Measurements from ENCODE around the gene ERICH6. TPM values are rescaled to one million over a fixed set of nuclear protein-coding genes. Genes with fewer than 3 reads are reported as not detected.

ERICH6 gene
- total RNA-seq, 3 donors from 2014 or later (not counting 1 experiment from before 2014, with no cell fraction given) = 0.35 to 3.7 (median 3.6) TPM

DNA sequence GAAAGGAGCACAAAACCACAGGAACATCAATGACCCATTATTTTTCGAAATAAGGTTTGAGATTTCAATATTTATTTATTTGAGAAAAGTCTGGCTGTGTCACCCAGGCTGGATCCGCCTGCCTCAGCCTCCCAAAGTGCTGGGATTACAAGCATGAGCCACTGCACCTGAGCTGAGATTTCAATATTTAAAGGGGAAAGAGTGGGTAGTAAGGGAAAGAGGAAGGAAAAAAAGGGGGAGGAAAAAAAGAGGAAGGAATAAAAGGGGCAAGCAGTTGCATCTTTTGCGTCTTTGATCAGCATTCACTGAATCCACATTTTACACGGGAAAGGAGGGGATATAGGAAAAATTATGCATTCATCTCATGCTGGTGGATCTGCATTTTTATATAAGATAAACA lies 47.4 kb downstream of the ERICH6 start:
- Histone ChIP-seq H3K9me3 (ENCODE audit: control insufficient read depth, insufficient read depth, low read length) (no peaks in the 10 kb centered on the region), H3K4me1 (ENCODE audit: control insufficient read depth, insufficient read depth, low read length) (no peaks in the 10 kb centered on the region), H3K4me3 (ENCODE audit: low read length) (no peak overlapping the region), H3K27me3 (ENCODE audit: control insufficient read depth, insufficient read depth, low read length) (no peaks in the 10 kb centered on the region), H3K27ac (ENCODE audit: low read length) (no peak overlapping the region), H3K36me3 (ENCODE audit: control insufficient read depth, insufficient read depth, low read length) (no peaks in the 10 kb centered on the region)
- ATAC-seq (no peak), DNase-seq (no peak)
- Mint-ChIP-seq H3K27me3 (ENCODE audit: low read depth in 2 of 2) (peaks cover 2 to 5% of the 10 kb centered on the region in 2 donors), H3K9me3 (no peaks in the 10 kb centered on the region), H3K4me1 (peaks cover 0 to 5% of the 10 kb centered on the region in 2 donors), H3K4me3 (no peak overlapping the region), H3K36me3 (no peaks in the 10 kb centered on the region), H3K27ac (no peak overlapping the region)
- intact Hi-C loops (cut with micrococcal nuclease) = no loop called here
- WGBS (ENCODE audit: insufficient coverage) = 52% methylated on average over 4 of the region's 4 CpGs
- TF ChIP-seq, protein P1, sequence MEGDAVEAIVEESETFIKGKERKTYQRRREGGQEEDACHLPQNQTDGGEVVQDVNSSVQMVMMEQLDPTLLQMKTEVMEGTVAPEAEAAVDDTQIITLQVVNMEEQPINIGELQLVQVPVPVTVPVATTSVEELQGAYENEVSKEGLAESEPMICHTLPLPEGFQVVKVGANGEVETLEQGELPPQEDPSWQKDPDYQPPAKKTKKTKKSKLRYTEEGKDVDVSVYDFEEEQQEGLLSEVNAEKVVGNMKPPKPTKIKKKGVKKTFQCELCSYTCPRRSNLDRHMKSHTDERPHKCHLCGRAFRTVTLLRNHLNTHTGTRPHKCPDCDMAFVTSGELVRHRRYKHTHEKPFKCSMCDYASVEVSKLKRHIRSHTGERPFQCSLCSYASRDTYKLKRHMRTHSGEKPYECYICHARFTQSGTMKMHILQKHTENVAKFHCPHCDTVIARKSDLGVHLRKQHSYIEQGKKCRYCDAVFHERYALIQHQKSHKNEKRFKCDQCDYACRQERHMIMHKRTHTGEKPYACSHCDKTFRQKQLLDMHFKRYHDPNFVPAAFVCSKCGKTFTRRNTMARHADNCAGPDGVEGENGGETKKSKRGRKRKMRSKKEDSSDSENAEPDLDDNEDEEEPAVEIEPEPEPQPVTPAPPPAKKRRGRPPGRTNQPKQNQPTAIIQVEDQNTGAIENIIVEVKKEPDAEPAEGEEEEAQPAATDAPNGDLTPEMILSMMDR (IDR thresholded peaks at IDR 0.05) = no peak

DNA sequence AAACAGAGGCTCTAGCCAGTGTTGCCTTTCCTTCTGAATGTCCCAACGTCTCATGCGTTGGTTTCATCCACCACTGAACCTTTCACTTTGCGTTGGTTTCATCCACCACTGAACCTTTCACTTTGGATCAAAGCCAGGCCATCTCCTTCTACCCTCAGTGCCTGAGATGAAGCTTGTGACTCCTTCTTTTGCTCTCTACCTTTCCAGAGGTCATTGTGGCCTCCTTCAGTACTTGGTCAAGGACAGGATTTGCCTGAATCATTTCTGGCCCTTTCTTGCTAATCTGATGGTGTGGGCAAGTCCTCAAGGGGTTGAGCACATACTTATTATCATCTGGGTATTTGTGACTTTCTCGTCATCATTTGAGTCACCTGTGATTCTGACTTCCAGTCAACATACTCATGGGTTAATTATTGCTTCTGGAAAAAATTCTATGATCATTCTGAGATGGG lies 50.6 kb downstream of the ERICH6 start:
- ATAC-seq (no peak), DNase-seq (no peak)
- H3K36me3 ChIP-seq (ENCODE audit: control insufficient read depth, insufficient read depth, low read length) = no peaks in the 10 kb centered on the region
- H3K27ac ChIP-seq (ENCODE audit: low read length) = no peak overlapping the region
- WGBS (ENCODE audit: insufficient coverage) = 73% methylated on average over 4 of the region's 4 CpGs
- H3K4me3 ChIP-seq (ENCODE audit: low read length) = no peak overlapping the region
- H3K9me3 ChIP-seq (ENCODE audit: control insufficient read depth, insufficient read depth, low read length) = no peaks in the 10 kb centered on the region
- Mint-ChIP-seq H3K27ac (no peak overlapping the region), H3K9me3 (no peaks in the 10 kb centered on the region), H3K4me3 (no peak overlapping the region), H3K4me1 (no peaks in the 10 kb centered on the region), H3K36me3 (no peaks in the 10 kb centered on the region), H3K27me3 (ENCODE audit: low read depth in 2 of 2) (peaks cover 0 to 2% of the 10 kb centered on the region in 2 donors)
- H3K4me1 ChIP-seq (ENCODE audit: control insufficient read depth, insufficient read depth, low read length) = no peaks in the 10 kb centered on the region
- TF ChIP-seq, protein P1 (IDR thresholded peaks at IDR 0.05) = no peak
- intact Hi-C loops (cut with micrococcal nuclease) = no loop called here
- H3K27me3 ChIP-seq (ENCODE audit: control insufficient read depth, insufficient read depth, low read length) = no peaks in the 10 kb centered on the region

DNA sequence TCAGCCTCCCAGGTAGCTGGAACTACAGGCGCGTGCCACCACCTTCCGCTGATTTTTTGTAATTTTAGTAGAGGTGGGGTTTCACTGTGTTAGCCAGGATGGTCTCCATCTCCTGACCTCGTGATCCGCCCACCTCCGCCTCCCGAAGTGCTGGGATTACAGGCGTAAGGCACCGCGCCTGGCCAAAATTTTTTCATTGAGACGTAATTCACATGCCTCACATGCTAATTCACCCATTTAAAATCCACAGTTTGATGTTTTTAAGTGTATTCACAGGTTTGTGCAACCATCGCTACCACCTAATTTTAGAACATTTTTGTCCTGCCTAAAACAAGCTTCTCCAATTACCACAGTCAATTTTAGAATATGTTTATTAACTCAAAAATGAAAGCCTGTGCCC lies 63.5 kb downstream of the ERICH6 start:
- H3K36me3 Mint-ChIP-seq = no peaks in the 10 kb centered on the region
- H3K27me3 Mint-ChIP-seq (ENCODE audit: low read depth in 2 of 2) = no peaks in the 10 kb centered on the region
- DNase-seq = no peak
- TF ChIP-seq, protein P1 (IDR thresholded peaks at IDR 0.05) = no peak
- Histone ChIP-seq H3K27me3 (ENCODE audit: control insufficient read depth, insufficient read depth, low read length) (peaks cover 3% of the 10 kb centered on the region), H3K9me3 (ENCODE audit: control insufficient read depth, insufficient read depth, low read length) (no peaks in the 10 kb centered on the region), H3K4me3 (ENCODE audit: low read length) (no peak overlapping the region), H3K27ac (ENCODE audit: low read length) (no peak overlapping the region), H3K4me1 (ENCODE audit: control insufficient read depth, insufficient read depth, low read length) (peaks cover 16% of the 10 kb centered on the region), H3K36me3 (ENCODE audit: control insufficient read depth, insufficient read depth, low read length) (no peaks in the 10 kb centered on the region)
- intact Hi-C loops (cut with micrococcal nuclease) = no loop called here
- 96% methylated on average over 12 of the region's 12 CpGs for WGBS (ENCODE audit: insufficient coverage)
- no peak overlapping the region for H3K4me3 Mint-ChIP-seq
- H3K4me1 Mint-ChIP-seq = peaks cover 20 to 26% of the 10 kb centered on the region in 2 donors
- H3K27ac Mint-ChIP-seq = no peak overlapping the region
- no peak for ATAC-seq
- H3K9me3 Mint-ChIP-seq = no peaks in the 10 kb centered on the region

DNA sequence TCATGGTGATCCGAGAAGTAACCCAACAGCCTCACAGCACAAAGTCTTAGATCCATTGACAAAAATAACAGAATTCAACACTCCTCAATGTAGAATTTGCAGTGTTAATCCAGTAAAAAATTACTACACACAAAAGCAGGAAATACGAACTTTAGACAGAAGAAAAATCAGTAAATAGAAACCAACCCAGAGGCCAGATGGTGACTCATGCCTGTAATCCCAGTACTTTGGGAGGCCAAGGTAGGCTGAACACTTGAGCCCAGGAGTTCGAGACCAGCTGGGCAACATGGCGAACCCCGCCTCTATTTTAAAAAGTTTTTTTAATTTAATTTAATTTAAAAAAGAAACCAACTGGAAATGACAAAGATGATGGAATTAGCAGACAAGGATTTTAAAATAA lies 64.5 kb downstream of the ERICH6 start:
- Mint-ChIP-seq H3K27me3 (ENCODE audit: low read depth in 2 of 2) (no peaks in the 10 kb centered on the region), H3K36me3 (no peaks in the 10 kb centered on the region), H3K27ac (peak overlapping the region; percentile 91 to 98), H3K9me3 (no peaks in the 10 kb centered on the region), H3K4me1 (peaks cover 30 to 36% of the 10 kb centered on the region in 2 donors), H3K4me3 (no peak overlapping the region)
- peaks cover 26% of the 10 kb centered on the region for H3K4me1 ChIP-seq (ENCODE audit: control insufficient read depth, insufficient read depth, low read length)
- H3K27ac ChIP-seq (ENCODE audit: low read length) = no peak overlapping the region
- no peaks in the 10 kb centered on the region for H3K36me3 ChIP-seq (ENCODE audit: control insufficient read depth, insufficient read depth, low read length)
- H3K9me3 ChIP-seq (ENCODE audit: control insufficient read depth, insufficient read depth, low read length) = no peaks in the 10 kb centered on the region
- ATAC-seq (no peak), DNase-seq (no peak)
- no peak overlapping the region for H3K4me3 ChIP-seq (ENCODE audit: low read length)
- TF ChIP-seq, protein P1 (IDR thresholded peaks at IDR 0.05) = no peak
- 88% methylated on average over 2 of the region's 5 CpGs for WGBS (ENCODE audit: insufficient coverage)
- intact Hi-C loops (cut with micrococcal nuclease) = loop anchor here (5.0 kb wide), 1 partner anchor 63 kb away; the partner anchor contains the start of gene ERICH6
- peaks cover 3% of the 10 kb centered on the region for H3K27me3 ChIP-seq (ENCODE audit: control insufficient read depth, insufficient read depth, low read length)

All from natural killer cell (primary cell).